Measurements from ENCODE around the gene TBC1D10A. TPM values are rescaled to one million over a fixed set of nuclear protein-coding genes. Genes with fewer than 3 reads are reported as not detected.
A peak's percentile ranks its signal among the peaks of the same experiment; 100 is the strongest.

TBC1D10A gene
- total RNA-seq, 1 donor from 2014 or later: 15.3 TPM

DNA sequence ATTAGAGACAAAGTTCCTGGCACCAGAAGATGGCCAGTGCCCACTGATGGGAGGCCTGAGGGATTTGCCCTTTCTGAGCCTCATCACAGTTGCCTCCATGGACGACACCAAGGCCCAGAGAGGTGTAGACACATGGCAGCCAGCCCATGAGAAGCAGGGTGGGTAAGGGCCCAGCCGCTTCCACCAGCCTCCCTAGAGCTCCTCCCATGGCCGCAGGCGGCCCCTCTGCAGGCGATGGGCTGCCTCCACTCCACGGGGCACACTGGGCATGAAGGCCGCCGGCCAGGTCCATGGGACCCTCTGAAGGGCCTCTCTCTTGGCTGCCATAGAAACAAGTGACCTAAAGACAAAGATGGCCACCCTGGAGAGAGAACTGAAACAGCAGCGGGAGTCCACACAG is 44.6 kb upstream of the TBC1D10A start:
- TF ChIP-seq, protein P1, sequence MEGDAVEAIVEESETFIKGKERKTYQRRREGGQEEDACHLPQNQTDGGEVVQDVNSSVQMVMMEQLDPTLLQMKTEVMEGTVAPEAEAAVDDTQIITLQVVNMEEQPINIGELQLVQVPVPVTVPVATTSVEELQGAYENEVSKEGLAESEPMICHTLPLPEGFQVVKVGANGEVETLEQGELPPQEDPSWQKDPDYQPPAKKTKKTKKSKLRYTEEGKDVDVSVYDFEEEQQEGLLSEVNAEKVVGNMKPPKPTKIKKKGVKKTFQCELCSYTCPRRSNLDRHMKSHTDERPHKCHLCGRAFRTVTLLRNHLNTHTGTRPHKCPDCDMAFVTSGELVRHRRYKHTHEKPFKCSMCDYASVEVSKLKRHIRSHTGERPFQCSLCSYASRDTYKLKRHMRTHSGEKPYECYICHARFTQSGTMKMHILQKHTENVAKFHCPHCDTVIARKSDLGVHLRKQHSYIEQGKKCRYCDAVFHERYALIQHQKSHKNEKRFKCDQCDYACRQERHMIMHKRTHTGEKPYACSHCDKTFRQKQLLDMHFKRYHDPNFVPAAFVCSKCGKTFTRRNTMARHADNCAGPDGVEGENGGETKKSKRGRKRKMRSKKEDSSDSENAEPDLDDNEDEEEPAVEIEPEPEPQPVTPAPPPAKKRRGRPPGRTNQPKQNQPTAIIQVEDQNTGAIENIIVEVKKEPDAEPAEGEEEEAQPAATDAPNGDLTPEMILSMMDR (conservative IDR thresholded peaks at IDR 0.05): no peak
- no peak for DNase-seq (ENCODE audit: extremely low spot score, unreplicated experiment)
- H3K9me3 Mint-ChIP-seq: no peaks in the 10 kb centered on the region
- no peaks in the 10 kb centered on the region for H3K4me1 Mint-ChIP-seq (ENCODE audit: unreplicated experiment)
- no peaks in the 10 kb centered on the region for H3K36me3 Mint-ChIP-seq
- no peaks in the 10 kb centered on the region for H3K27me3 Mint-ChIP-seq
- H3K4me3 Mint-ChIP-seq: no peak overlapping the region
- no peak overlapping the region for H3K27ac Mint-ChIP-seq

DNA sequence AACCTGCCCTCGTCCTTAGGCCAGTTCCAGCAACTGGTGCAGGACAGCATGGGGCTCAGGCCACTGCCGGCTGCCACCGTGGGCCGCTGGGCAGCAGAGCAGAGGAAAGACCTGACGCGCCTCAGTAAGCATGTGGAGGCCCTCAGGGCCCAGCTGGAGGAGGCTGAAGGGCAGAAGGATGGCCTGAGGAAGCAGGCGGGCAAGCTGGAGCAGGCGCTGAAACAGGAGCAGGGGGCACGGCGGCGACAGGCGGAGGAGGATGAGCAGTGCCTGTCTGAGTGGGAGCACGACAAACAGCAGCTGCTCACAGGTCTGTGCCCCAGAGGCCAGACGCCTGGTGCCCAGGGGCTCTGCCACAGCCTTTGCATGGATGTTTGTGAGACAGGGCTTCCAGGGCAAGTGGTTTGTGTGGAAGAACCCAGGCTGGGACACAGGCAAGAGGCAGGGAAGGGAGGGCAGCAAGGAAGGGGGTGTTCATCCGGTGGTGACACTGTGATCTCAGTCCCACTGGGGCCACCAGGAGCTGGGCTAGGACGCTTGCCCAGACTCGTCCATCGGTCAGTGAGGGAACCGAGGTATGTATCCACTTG is 44.0 kb upstream of the TBC1D10A start:
- Mint-ChIP-seq H3K4me1 (ENCODE audit: unreplicated experiment) (no peaks in the 10 kb centered on the region), H3K27ac (no peak overlapping the region)
- TF ChIP-seq, protein P1 (conservative IDR thresholded peaks at IDR 0.05): no peak

GRCh38 chr22:30368420-30368819 is 41.7 kb upstream of the TBC1D10A start:
- Mint-ChIP-seq H3K27ac (no peak overlapping the region), H3K36me3 (no peaks in the 10 kb centered on the region), H3K4me1 (ENCODE audit: unreplicated experiment) (no peaks in the 10 kb centered on the region), H3K4me3 (no peak overlapping the region), H3K27me3 (no peaks in the 10 kb centered on the region), H3K9me3 (no peaks in the 10 kb centered on the region)
- DNase-seq (ENCODE audit: extremely low spot score, unreplicated experiment): no peak
- TF ChIP-seq, protein P1 (conservative IDR thresholded peaks at IDR 0.05): no peak

More for the DNA sequence above, 44.0 kb upstream of the TBC1D10A start:
- H3K27me3 Mint-ChIP-seq: no peaks in the 10 kb centered on the region
- H3K9me3 Mint-ChIP-seq: no peaks in the 10 kb centered on the region
- H3K4me3 Mint-ChIP-seq: no peak overlapping the region
- DNase-seq (ENCODE audit: extremely low spot score, unreplicated experiment): no peak
- no peaks in the 10 kb centered on the region for H3K36me3 Mint-ChIP-seq

GRCh38 chr22:30365891-30366290 is 39.1 kb upstream of the TBC1D10A start:
- TF ChIP-seq, protein P1 (conservative IDR thresholded peaks at IDR 0.05): no peak
- H3K9me3 Mint-ChIP-seq: no peaks in the 10 kb centered on the region
- no peak for DNase-seq (ENCODE audit: extremely low spot score, unreplicated experiment)
- no peak overlapping the region for H3K4me3 Mint-ChIP-seq
- no peak overlapping the region for H3K27ac Mint-ChIP-seq
- H3K27me3 Mint-ChIP-seq: no peaks in the 10 kb centered on the region
- H3K36me3 Mint-ChIP-seq: peaks cover 5% of the 10 kb centered on the region
- peaks cover 6% of the 10 kb centered on the region for H3K4me1 Mint-ChIP-seq (ENCODE audit: unreplicated experiment)

GRCh38 chr22:30362651-30363281 is 36.0 kb upstream of the TBC1D10A start:
- H3K27me3 Mint-ChIP-seq: no peaks in the 10 kb centered on the region
- TF ChIP-seq, protein P1 (conservative IDR thresholded peaks at IDR 0.05): no peak
- H3K36me3 Mint-ChIP-seq: peaks cover 5% of the 10 kb centered on the region
- peak overlapping the region; percentile 89 for H3K27ac Mint-ChIP-seq
- peaks cover 14% of the 10 kb centered on the region for H3K4me1 Mint-ChIP-seq (ENCODE audit: unreplicated experiment)
- H3K4me3 Mint-ChIP-seq: no peak overlapping the region
- H3K9me3 Mint-ChIP-seq: no peaks in the 10 kb centered on the region
- DNase-seq (ENCODE audit: extremely low spot score, unreplicated experiment): no peak

Measured in type B pancreatic cell (in vitro differentiated cells).